Sigmoid colon (tissue), 7 donors: ENCODE measurements around the gene RETREG3. TPM values are rescaled to one million over a fixed set of nuclear protein-coding genes. Genes with fewer than 3 reads are reported as not detected.
A peak's percentile ranks its signal among the peaks of the same experiment; 100 is the strongest.
"Not testable (repeated sequence)": the region's sequence is repeated elsewhere in the genome, so short reads cannot be mapped to it uniquely, and the experiment has no call there.

ENCODE experiments used
- DNase-seq: peaks from one replicate; pipeline ENCODE4 v3.0.0-alpha.2; 2019
- H3K27ac ChIP-seq, 4 donors: fragments of 200-600 bp; sonication (generic); one replicate each; pipeline ENCODE4 v1.5.1; 2016 to 2019; ENCODE audit warnings: mild to moderate bottlenecking in 1 of 4
- H3K27me3 ChIP-seq, 3 donors: fragments of 200-600 bp; sonication (generic); one replicate each; pipeline ENCODE4 v1.5.1; 2019; ENCODE audit warnings: mild to moderate bottlenecking in 1 of 3
- H3K36me3 ChIP-seq, 4 donors: fragments of 200-600 bp; sonication (generic); one replicate each; pipeline ENCODE4 v1.5.1; 2016 to 2019
- H3K4me1 ChIP-seq, 4 donors: fragments of 200-600 bp; sonication (generic); one replicate each; pipeline ENCODE4 v1.5.1; 2017 to 2019
- H3K4me3 ChIP-seq, 4 donors: fragments of 200-600 bp; sonication (generic); one replicate each; pipeline ENCODE4 v1.5.1; 2017 to 2019; ENCODE audit warnings: mild to moderate bottlenecking in 2 of 4, moderate library complexity in 1 of 4
- H3K9me3 ChIP-seq, 4 donors: fragments of 200-600 bp in 3 of 4; sonication (generic) in 3 of 4; one replicate each; pipeline versions ENCODE4 v1.5.1 to v1.6.1; 2013 to 2019
- EP300 ChIP-seq, 4 donors: sonication (generic); formaldehyde crosslinking; IDR thresholded peaks; one replicate each; pipeline ENCODE4 v1.6.1; 2017; ENCODE audit warnings: antibody characterized with exemption in 4 of 4
- POLR2A ChIP-seq, 2 donors: fragments of 450-650 bp; IDR thresholded peaks; one replicate each; pipeline ENCODE4 v1.6.1; 2016; ENCODE audit warnings: antibody characterized with exemption in 2 of 2, mild to moderate bottlenecking in 2 of 2, moderate library complexity in 2 of 2
- POLR2AphosphoS5 ChIP-seq, 4 donors: sonication (generic); formaldehyde crosslinking; IDR thresholded peaks; one replicate each; pipeline ENCODE4 v1.6.1; 2017; ENCODE audit warnings: antibody characterized with exemption in 4 of 4
- WGBS, 2 donors: extraction: QIAGEN DNeasy Blood & Tissue Kit; methylation state at CpG; one replicate each; pipeline ENCODE4 v1.1.7; 2013; 5-methylcytosine and 5-hydroxymethylcytosine counted together
- intact Hi-C: fragments of 100-400 bp; cut with DNase I; formaldehyde crosslinking; loops from one replicate; pipeline ENCODE4 v1.15.1; 2023
- polyA plus RNA-seq, 3 donors: library from polyadenylated mRNA; stranded (reverse); fragments of 200-250 nt; gene quantifications; one replicate each; pipeline ENCODE4 v1.2.3, GENCODE V29; 2013
- total RNA-seq, 4 donors: library from RNA; depleted of rRNA; stranded (reverse); fragments of >200 nt; gene quantifications; one replicate each; pipeline ENCODE4 v1.1.0, GENCODE V29; 2016
- TF ChIP-seq, protein P1 (sequence below), 4 experiments: fragments of 450-650 bp in 3 of 4; fragments of 200-600 bp in 1 of 4; IDR thresholded peaks; one replicate each; pipeline ENCODE4 v1.5.1; 2016 to 2019; ENCODE audit warnings: antibody characterized with exemption in 4 of 4, mild to moderate bottlenecking in 3 of 4, moderate library complexity in 2 of 4
- donor health status: healthy with polysubstance abuse.
- donor health status: Bipolar disorder and iron deficiency.
- donor health status: healthy.

RETREG3 gene
- total and polyA plus RNA-seq, 7 donors: 7.2 to 82.0 (median 47.1) TPM

DNA sequence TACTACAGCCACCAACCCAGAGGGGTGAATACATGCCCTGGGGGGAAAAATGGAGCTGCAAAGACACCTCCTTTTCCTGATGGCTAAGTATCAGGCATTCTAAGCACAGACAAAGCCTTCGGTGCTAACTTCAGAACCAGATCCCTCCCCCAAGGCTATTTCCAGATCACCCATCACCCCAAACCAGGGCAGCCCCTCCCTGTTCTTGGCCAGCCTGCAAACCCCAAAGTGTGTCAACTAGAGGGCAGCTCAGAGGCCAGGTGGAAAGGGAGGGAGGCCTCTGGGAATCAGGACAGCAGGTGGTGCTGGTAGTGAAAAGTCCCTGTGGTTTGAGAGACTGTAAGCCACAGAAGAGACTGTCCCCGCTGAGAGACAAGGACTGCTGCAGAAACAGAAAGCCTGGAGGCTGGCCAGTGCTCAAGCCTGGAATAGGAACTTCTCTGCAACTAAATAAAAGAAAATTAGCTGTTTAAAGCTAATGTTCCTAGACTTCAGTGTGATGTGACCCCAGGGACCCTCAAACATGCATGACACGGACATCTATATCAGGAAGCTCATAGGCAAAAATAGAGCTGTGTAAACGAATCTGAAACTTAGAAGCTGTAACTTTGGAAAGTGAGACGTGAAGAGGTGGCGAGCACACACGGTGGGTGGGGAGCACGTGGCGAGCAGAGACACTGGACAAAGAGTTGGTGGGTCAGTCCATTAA lies 9.4 kb upstream of the RETREG3 start:
- no peak for DNase-seq
- intact Hi-C loops: no loop called here
- peak overlapping the region in 1 of 4 donors; percentile 25 for H3K27ac ChIP-seq

DNA sequence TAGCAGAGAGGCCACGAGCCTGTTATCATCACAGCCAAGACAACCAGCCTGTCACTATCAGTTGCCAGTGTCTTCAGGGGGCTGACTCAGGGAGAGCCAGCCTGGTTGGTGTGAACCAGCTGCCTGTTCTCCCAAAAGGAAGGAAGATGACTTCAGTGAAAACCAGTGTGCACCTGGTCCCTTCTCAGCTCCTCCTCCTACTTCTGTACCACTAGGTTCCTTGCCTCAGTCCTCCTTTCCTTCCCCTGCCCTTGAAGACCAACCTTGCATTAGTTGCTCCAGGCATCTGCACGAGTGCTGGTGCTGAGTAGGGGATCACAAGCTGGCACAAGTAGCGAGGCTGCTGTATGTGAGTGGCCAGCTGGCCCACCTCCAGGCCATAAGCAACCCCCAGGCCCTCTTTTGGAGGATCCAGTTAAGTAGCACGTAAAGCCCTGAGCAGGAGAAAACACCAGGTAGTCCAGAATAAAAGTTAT lies 8.8 kb upstream of the RETREG3 start:
- intact Hi-C loops: no loop called here
- H3K4me1 ChIP-seq: peaks cover 0 to 15% (median 13%) of the 10 kb centered on the region in 4 donors
- H3K27me3 ChIP-seq: no peaks in the 10 kb centered on the region
- H3K9me3 ChIP-seq: no peaks in the 10 kb centered on the region
- H3K4me3 ChIP-seq: no peak overlapping the region
- 73 to 76% methylated on average over 4 of the region's 4 CpGs for WGBS, 2 donors
- no peak for DNase-seq
- TF ChIP-seq EP300 (IDR thresholded peaks at IDR 0.05) (no peak), POLR2A (IDR thresholded peaks at IDR 0.05) (no peak), POLR2AphosphoS5 (IDR thresholded peaks at IDR 0.05) (no peak)
- TF ChIP-seq, protein P1, sequence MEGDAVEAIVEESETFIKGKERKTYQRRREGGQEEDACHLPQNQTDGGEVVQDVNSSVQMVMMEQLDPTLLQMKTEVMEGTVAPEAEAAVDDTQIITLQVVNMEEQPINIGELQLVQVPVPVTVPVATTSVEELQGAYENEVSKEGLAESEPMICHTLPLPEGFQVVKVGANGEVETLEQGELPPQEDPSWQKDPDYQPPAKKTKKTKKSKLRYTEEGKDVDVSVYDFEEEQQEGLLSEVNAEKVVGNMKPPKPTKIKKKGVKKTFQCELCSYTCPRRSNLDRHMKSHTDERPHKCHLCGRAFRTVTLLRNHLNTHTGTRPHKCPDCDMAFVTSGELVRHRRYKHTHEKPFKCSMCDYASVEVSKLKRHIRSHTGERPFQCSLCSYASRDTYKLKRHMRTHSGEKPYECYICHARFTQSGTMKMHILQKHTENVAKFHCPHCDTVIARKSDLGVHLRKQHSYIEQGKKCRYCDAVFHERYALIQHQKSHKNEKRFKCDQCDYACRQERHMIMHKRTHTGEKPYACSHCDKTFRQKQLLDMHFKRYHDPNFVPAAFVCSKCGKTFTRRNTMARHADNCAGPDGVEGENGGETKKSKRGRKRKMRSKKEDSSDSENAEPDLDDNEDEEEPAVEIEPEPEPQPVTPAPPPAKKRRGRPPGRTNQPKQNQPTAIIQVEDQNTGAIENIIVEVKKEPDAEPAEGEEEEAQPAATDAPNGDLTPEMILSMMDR (IDR thresholded peaks at IDR 0.05): no peak
- peak overlapping the region in 1 of 4 donors; percentile 25 for H3K27ac ChIP-seq
- H3K36me3 ChIP-seq: peaks cover 6 to 33% (median 24%) of the 10 kb centered on the region in 4 donors

More for the DNA sequence above, 9.4 kb upstream of the RETREG3 start:
- no peaks in the 10 kb centered on the region for H3K27me3 ChIP-seq
- peaks cover 6 to 27% (median 20%) of the 10 kb centered on the region in 4 donors for H3K36me3 ChIP-seq
- H3K4me3 ChIP-seq: no peak overlapping the region
- WGBS, 2 donors: 30 to 39% methylated on average over 9 of the region's 9 CpGs
- H3K9me3 ChIP-seq: no peaks in the 10 kb centered on the region
- H3K4me1 ChIP-seq: peaks cover 0 to 15% (median 13%) of the 10 kb centered on the region in 4 donors
- no peak for TF ChIP-seq POLR2AphosphoS5 (IDR thresholded peaks at IDR 0.05)
- TF ChIP-seq EP300 (IDR thresholded peaks at IDR 0.05): no peak
- TF ChIP-seq, protein P1 (IDR thresholded peaks at IDR 0.05): peak in 1 of 4 experiments; percentile 9

DNA sequence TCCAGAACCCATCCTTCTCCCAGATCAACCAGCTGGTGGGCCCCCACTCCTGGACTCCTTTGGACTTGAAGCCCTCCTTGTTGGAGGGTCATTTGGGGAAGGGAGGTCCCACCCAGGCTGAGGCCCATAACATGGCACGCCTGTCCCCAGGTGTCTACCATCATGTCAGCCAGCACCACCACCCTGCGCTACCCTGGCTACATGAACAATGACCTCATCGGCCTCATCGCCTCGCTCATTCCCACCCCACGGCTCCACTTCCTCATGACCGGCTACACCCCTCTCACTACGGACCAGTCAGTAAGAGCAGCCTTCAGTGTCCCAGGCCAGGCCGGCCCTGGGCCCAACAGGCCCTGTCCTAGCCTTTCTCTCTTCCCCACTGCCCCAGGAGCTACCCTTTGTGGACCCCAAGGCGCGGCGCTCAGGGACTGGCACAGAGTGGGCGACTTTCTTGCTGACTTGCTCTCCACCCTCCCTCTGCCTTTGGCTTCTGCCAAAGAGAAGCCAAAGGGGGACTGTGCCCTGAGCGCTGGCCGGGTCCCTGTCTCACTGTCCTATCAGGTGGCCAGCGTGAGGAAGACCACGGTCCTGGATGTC lies 4.6 kb upstream of the RETREG3 start:
- Histone ChIP-seq H3K9me3 (no peaks in the 10 kb centered on the region), H3K27me3 (no peaks in the 10 kb centered on the region), H3K4me1 (peaks cover 0 to 24% (median 17%) of the 10 kb centered on the region in 4 donors), H3K4me3 (no peak overlapping the region), H3K27ac (no peak overlapping the region), H3K36me3 (peaks cover 6 to 47% (median 29%) of the 10 kb centered on the region in 4 donors)
- no peak for DNase-seq
- no peak for TF ChIP-seq POLR2A (IDR thresholded peaks at IDR 0.05)
- no peak for TF ChIP-seq POLR2AphosphoS5 (IDR thresholded peaks at IDR 0.05)
- TF ChIP-seq EP300 (IDR thresholded peaks at IDR 0.05): no peak
- TF ChIP-seq, protein P1 (IDR thresholded peaks at IDR 0.05): no peak
- WGBS, 2 donors: 96% methylated on average over 17 of the region's 17 CpGs
- intact Hi-C loops: no loop called here

DNA sequence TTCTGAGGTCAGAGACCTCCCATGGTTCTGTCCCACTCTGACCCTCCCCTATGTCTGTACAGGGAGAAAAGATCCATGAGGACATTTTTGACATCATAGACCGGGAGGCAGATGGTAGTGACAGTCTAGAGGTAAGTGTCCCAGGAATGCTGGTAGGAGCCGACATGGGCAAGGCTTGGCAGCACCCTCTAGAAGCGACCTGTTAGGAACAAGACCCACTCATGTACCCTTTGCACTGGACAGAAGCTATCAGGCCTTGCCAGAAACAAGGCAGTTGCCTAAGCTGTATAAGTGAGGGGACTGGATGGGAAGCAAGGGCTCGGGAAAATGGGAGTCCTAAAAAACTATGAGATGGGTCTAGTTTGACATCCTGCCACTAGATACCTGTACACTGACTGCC lies 2.8 kb upstream of the RETREG3 start:
- 97 to 98% methylated on average over 4 of the region's 4 CpGs for WGBS, 2 donors
- TF ChIP-seq EP300 (IDR thresholded peaks at IDR 0.05) (no peak), POLR2A (IDR thresholded peaks at IDR 0.05) (no peak), POLR2AphosphoS5 (IDR thresholded peaks at IDR 0.05) (no peak)
- TF ChIP-seq, protein P1 (IDR thresholded peaks at IDR 0.05): no peak
- H3K27ac ChIP-seq: no peak overlapping the region
- intact Hi-C loops: no loop called here
- no peak for DNase-seq
- no peaks in the 10 kb centered on the region for H3K9me3 ChIP-seq
- no peak overlapping the region for H3K4me3 ChIP-seq
- peaks cover 6 to 47% (median 29%) of the 10 kb centered on the region in 4 donors for H3K36me3 ChIP-seq
- peaks cover 0 to 29% (median 19%) of the 10 kb centered on the region in 4 donors for H3K4me1 ChIP-seq
- H3K27me3 ChIP-seq: no peaks in the 10 kb centered on the region

DNA sequence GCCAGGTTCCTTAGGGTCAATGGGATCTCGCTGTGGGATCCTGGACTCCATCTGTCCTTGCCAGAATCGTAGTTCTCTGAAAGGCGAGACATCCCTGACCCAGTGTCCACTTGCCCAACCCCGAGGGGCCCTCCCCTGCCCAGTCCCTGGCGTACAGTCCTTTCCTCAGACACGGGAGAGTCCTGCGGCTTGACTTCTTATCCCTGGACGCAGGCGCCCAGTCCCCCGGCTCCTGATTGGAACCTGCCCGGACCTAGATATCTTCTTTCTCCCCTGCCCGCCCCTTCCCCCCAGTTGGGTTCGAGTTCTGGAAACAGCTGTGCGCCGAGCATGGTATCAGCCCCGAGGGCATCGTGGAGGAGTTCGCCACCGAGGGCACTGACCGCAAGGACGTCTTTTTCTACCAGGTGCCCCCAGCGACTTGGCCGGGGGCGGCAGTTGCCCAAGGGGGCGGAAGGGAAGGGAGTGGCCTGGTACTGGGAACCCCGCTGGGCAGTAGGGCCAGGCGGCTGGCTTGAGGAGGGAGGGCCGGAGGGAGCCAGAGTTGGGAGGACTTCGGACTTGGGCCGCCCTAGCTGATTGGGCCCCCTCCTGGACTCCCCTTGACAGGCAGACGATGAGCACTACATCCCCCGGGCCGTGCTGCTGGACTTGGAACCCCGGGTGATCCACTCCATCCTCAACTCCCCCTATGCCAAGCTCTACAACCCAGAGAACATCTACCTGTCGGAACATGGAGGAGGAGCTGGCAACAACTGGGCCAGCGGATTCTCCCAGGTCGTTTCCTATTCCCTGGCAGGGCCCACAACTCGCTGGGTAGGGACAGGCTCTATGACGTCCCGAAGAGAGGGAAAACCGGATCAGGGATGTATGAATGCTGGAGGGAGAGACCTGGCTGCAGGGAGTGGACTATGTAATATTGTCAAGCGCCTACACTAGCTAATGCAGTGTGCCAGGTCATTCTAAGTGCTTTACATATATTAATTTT lies 934 bp upstream of the RETREG3 start:
- DNase-seq: not testable (repeated sequence)

More for the DNA sequence above, 934 bp upstream of the RETREG3 start:
- H3K27ac ChIP-seq: peak overlapping the region; percentile 91 to 97 (median 94)
- H3K36me3 ChIP-seq: peaks cover 6 to 35% (median 22%) of the 10 kb centered on the region in 4 donors
- H3K27me3 ChIP-seq, H3K9me3 ChIP-seq: not testable (repeated sequence)
- H3K4me3 ChIP-seq: peak overlapping the region; percentile 82 to 97 (median 87)
- WGBS, 2 donors: 11 to 19% methylated on average over 35 to 36 of the region's 42 CpGs
- intact Hi-C loops: loop anchor here (1.0 kb wide), 2 partner anchors 43 to 70 kb away; no protein-coding TSS in a partner anchor
- peaks cover 0 to 39% (median 33%) of the 10 kb centered on the region in 4 donors for H3K4me1 ChIP-seq
